DMS153 (cell line): ENCODE results near the gene HTR3B.
A peak's percentile ranks its signal among the peaks of the same experiment; 100 is the strongest.
"Not testable (repeated sequence)": the region's sequence is repeated elsewhere in the genome, so short reads cannot be mapped to it uniquely, and the experiment has no call there.

Experiments used
- DNase-seq: peaks from one replicate; lab custom pipeline; 2025; lab: John Stamatoyannopoulos, UW

Gene HTR3B, protein sequence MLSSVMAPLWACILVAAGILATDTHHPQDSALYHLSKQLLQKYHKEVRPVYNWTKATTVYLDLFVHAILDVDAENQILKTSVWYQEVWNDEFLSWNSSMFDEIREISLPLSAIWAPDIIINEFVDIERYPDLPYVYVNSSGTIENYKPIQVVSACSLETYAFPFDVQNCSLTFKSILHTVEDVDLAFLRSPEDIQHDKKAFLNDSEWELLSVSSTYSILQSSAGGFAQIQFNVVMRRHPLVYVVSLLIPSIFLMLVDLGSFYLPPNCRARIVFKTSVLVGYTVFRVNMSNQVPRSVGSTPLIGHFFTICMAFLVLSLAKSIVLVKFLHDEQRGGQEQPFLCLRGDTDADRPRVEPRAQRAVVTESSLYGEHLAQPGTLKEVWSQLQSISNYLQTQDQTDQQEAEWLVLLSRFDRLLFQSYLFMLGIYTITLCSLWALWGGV

DNA sequence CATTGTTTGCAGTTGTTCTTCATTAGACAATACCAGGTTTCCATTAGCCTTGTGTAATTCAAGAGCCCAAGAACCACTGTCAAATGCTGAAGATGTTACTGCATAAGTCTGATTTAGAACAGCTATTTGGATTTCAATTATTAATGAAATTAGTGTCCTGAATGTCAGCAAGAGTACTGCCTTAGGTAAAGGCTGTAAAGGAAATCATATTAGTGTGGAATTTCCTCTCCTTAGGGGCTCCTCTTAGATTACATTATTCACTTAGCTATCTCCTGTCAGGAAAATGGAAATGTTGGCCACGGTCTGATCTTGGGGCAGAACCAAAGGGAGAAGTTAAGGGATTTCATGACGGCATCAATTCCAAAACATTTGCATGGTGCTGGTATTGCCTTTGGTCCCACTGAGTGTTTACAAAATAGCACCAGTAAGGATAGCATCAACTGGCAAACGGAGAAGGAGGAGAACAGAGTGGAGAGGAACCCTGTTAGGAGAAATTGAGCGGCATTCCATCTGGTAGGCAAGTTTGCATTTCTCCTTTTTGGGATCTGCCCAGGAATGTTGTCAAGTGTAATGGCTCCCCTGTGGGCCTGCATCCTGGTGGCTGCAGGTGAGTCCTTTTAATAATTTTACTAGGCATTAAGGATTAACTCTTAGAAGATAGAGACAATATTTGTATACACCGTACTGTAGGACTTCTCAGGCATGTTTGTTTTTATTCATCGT lies at the start of gene HTR3B:
Gene HTR3B, plus strand, starts transcription at position 418 of the 723 bp plus-strand sequence. Its CDS starts 138 bp downstream, at position 556.
- no peak for DNase-seq

DNA sequence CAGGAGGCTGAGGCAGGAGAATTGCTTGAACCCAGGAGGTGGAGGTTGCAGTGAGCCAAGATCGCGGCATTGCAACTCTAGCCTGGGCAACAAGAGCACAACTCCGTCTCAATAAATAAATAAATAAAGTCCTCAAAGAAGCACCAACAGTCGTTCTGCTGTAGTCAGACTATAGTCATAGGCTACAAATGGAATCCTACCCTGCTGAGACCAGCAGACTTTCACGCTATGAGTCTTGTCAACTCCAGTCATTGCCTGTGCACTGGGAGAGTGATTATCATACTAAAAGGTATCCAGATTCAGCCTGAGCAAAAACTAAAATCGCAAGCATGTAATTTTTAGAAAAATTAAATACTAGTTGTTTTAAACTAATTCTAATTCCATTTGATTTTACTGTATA lies 48.8 kb upstream of the HTR3B start:
- DNase-seq, result no peak

DNA sequence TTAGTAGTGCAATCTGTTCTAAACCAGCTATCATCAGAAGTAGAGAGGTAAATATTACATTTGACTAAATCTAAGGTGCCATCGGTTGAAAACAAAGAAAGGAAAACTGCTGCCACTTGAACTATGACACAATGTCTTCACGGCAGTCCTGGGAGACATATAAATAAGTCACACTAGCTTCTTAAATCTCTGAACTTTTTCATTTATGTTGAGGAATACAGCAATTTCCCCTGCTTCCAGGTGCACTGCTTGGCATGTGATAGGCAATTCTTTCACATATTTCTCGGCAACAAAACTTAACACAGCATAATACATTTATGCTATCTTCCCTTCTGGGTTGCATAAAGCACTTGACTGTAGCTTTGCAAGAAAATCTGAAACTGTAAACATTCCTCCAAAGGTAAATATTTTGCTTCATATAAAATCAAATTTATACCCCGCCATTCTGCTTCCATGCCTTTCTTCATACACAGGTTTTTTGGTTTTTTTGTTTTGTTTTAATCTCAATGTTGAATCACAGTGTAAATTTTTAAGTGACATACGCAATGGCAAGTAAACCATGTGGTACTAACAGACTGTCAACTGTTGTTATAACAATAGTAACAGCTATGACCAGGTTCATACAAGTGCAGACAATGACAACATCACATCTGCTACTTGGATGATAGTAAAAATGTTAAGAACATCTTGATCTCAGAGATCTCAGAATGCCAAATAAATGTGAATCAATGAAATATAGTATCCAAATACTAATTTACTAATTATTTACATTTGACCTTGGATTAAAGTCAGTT lies 47.4 kb upstream of the HTR3B start:
- DNase-seq, result no peak

DNA sequence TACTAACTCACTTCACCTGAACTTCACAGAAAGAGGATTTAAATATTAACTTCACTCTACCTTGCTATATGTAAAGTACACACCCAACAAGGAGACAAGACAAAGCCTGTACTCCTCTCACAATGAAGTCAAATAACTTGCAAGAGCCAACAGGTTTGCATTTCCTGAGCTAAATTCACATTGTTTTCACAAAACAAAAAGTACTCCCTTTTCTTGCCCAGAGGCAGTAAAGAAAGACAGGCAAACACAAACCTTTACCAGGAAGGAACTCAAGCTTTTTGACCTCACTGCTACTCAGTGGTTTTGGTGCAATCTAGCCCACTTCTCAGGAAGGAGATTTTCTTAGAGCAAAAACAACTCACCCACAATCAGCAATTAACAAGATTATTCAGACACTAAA lies 44.9 kb upstream of the HTR3B start:
- no peak for DNase-seq

DNA sequence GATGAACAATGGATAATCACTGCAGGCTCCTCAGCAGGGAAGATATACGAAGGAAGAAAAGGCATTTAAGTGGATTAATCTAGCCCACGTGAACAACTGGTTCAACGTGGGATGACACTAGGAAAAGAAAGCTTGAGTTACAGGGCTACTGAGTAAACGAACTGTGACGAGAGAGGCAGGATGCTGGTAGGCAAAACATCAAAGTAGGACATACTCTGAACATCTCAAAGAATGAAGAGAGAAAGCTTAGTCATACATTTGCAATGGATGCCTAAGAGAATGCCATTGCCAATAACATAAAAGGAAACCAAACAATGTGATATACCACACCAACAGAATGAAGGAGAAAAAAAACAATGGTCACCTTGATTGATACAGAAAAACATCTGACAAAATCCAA lies 42.2 kb upstream of the HTR3B start:
- DNase-seq, result no peak

DNA sequence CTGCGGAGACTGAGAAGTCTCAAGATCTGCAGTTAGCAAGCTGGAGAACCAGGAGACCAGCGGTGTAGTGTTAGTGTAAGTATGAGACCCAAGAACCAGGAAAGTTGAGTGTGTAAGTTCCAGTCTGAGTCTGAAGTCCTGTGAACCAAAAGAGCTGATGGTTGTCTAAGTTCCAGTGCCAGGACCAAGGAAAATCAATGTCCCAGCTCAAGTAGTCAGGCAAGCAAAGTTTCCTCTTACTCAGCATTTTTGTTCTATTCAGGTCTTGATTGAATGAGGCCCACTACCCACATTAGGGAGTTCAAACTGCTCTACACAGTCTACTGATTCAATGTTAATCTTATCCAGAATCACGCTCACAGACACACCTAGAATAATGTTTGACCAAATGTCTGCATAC lies 40.2 kb upstream of the HTR3B start:
- DNase-seq, result no peak

DNA sequence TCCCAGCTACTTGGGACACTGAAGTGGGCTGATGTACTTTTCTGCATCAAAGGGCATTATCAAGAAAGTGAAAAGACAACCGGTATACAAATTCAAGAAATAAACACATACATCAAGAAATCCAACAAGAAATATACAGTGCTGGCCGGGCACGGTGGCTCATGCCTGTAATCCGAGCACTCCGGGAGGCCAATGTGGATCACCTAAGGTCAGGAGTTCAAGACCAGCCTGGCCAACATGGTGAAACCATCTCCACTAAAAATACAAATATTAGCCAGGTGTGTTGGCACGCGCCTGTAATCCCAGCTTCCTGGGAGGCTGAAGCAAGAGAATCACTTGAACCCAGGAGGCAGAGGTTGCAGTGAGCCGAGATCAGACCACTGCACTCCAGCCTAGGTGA lies 38.7 kb upstream of the HTR3B start:
- DNase-seq, result no peak

DNA sequence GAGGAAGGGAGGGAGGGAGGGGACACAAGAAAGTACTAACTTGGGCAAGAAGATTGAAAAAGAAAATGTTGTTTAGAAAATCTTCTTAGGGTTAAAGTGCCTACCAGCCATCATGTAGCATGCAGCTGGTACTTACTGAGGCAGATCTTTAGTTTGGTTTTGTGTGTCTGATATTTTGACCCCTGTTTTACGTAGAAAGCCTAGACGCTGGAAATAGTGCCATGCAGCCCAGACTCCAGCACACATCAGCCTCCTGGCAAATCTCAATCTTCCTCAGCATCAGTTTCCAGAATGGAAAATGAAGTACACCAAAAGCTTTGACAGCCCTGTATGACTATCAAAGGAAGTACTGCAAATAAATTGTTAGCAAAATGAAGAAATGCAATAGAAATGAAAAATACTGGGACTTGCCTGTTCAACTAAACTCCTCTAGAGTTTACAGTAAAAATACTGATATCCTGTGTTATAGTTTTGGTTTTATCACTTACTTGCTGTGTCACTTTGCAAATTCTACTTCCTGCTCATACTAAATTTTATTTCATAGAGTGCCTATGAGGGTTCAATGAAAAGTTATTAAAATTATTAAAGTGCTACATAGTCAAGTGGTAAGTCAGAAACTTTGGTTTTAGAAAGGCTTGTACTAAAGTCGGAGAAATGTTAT lies 36.6 kb upstream of the HTR3B start:
- no peak for DNase-seq

DNA sequence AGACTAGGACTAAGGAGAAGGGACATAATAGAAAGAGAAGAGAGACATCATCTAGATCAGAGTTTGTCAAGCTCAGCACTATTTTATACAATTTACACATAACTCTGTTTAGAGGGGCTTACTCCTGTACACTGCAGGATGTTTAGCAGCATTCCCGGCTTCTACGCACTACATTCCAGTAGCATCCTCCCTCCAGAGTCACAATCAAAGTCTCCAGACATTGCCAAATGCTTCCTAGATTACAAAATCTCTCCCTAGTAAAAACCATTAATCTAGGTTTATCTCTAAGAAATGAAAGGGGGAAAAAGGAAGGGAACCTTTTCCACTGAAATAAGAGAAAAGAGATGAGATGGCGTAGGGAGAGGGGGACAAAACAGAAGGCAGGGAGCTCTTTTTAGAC lies 33.3 kb upstream of the HTR3B start:
- DNase-seq, result no peak

DNA sequence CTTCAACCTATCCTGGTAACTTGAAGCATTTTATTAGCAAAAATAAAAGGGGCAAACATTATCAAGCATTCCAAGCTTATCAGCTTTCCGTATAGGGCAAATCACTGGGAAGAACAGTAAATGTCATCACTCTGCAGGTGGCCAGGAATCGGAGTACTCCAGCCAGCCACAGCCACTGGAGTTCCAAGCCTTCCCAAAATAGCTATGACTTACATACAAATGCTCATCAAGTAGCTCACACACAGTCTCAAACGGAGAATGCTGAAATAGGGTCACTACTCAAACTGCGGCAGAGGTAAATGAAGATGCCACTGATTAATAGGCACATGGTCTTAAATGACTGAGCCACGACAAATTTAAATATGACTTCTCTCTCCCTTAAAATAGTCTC lies 31.4 kb upstream of the HTR3B start:
- no peak for DNase-seq

DNA sequence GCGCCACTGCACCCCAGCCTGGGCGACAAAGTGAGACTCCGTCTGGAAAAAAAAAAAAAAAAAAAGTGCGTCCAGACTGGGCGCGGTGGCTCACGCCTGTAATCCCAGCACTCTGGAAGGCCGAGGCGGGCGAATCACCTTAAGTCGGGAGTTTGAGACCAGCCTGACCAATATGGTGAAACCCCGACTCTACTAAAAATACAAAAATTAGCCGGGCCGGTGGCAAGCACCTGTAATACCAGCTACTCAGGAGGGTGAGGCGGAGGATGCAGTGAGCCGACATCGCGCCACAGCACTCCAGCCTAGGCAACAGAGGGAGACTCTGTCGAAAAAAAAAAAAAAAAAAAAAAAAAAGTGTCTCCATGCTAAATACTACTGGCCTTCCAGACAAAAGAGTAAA lies 30.5 kb upstream of the HTR3B start:
- no peak for DNase-seq

DNA sequence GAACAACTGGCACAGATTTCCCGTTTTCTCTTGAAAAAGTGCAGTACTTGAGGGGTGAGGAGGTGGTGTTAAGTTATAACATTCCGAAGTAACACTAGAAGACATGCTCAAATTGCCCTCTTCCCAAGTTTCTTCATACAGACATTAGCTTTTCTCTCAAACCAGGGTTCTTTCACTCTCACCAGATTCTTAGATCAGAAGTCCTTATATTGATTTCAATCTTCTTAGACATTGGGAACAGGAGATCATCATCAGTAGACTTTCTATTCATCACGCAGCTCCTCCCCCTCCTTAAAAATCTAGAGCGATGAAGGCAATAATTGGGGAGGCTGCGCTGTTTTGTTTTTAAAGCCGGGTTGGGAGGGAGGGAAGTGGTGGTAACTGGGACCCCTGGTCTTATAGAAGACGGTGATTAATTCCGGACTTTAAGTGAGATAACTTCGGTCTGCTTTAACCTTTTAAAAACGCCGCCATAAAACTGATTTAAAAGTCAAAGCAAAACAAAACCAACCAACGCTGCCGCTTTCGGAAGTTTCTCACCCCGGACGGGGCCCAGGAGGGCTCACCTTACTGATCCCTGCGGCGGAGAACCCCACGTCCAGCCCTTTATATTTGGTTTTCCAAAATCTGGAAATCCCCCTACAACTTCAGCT lies 29.9 kb upstream of the HTR3B start:
- peak; percentile 9 for DNase-seq

DNA sequence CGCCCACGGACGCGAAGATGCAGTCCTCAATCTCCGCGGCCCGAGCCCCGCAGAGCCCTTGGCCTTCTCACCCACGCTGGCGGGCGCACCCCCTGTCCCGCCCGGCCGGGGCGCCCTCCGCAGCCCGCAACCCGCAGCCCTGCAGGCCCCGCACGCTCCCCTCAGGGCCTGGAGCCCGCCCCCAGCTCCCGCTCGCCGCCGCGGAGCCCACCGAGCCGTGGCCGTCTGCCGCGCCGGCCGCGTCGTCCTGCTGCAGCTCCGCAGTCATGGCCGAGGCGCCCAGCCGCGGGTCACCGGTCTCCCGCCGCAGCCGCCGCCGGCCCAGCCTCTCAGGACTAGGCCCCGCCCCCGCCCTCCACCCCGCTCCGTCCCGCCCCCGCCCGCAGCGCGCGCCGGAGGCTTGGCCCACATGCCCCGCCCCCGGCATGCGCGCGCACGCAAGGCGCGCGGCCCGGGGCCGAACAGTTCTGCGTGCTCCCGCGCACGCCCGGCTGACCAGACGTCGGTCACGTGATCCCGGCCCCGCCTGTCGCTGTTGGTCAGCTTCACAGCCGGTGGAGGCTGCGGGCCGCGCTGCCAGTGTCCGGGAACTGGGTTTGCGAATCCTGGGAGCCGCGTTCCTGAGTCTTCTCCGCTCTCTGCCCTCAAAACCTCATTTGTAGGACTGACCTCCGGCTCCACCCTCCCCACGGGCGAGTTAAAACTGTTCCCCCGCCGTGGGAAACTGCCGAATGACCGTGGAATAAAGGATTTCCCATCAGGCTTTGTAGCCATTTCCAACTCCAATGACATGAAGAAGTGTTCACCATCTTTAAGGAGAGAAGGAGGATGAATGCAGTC lies 29.1 kb upstream of the HTR3B start, which contains the start of gene USP28:
Gene USP28, minus strand, starts transcription at position 339 of the 840 bp plus-strand sequence. Its CDS starts 71 bp downstream, at position 268.
- peak; percentile 86 for DNase-seq

DNA sequence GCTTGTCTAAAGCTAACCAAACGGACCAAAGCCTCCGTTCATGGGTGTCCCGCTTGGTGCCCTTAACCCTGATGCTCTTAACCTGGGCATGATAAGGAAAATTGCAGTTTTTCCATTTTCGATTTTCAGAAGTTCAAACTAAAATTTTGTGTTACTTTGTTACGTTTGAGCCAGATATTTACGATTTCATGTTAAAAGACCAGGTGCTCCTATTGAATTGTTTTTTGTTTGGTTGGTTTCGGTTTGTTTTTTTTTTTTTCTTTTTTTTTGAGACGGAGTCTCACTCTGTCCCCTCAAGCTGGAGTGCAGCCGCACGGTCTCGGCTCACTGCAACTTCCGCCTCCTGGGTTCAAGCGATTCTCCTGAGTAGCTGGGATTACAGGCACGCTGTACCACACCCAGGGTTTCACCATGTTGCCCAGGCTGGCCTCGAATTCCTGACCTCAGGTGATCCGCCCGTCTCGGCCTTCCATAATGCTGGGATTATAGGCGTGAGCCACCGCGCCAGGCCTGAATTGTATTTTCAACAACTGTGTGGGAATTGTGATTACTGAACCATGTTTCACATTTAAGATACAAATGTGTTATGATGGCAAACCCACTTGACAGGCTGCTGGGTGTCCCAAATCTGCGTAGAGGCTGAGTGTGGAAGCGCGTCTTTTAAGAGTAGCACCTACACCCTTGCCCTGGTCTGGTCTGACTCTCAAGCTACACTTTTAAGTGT lies 28.4 kb upstream of the HTR3B start:
- peak; percentile 46 for DNase-seq

DNA sequence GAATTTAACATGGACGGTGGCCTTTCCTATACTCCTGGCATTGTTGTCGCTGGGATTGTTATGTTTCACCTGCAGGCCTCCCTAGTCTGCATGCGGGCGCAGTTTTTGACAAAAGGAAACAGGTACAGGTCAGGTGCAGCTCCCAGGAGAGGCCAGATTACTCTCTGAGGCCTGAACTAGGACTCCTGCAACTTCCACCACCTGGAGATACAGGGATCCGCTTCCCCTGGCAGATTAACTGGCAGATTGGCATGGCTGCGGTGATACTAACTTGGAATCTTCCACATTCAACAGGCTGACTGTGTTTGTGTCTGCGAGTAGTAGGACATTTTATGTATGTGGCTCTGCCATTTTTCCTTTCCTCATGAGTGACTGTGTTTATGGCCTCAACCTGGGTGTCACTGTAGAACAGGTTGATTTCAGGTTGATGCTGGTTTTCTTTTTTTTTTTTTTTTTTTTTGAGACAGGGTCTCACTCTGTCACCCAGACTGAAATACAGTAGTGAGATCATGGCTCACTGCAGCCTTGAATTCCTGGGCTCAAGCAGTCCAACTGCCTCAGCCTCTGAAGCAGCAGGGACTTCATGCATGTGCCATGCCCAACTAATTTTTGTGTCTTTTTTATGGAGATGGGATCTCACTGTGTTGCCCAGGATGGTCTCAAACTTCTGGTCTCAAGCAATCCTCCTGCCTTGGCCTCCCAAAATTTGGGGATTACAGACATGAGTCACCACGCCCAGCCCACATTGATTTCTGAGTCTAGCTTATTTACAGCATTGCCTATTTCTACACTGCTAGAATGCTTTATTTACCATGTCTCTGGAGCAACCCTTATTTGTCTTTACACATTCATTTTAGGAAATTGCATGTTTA lies 27.6 kb upstream of the HTR3B start:
- DNase-seq, result no peak

DNA sequence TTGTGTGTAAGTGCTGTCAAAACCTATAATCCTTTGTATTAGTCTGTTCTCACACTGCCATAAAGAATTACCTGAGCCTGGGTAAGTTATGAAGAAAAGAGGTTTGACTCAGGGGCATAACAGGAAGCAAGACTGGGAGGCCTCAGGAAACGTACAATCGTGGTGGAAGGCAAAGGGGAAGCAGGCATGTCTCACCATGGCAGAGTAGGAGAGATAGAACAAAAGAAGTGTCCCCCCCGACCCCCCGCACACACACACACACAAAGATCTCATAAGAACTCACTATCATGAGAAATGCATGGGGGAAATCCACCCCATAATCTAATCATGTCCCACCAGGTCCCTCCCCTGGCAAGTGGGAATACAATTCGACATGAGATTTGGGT lies 26.9 kb upstream of the HTR3B start:
- no peak for DNase-seq

DNA sequence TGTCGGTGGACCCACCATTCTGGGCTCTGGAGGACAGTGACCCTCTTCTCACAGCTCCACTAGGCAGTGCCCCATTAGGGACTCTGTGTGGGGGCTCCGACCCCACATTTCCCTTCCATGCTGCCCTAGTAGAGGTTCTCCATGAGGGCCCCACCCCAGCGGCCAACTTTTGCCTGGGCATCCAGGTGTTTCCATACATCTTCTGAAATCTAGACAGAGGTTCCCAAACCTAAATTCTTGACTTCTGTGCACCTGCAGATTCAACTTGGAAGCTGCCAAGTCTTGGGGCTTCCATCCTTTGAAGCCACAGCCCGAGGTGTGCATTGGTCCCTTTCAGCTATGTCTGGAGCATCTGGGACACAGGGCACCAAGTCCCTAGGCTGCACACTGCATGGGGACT lies 25.1 kb upstream of the HTR3B start:
- not testable (repeated sequence) for DNase-seq

DNA sequence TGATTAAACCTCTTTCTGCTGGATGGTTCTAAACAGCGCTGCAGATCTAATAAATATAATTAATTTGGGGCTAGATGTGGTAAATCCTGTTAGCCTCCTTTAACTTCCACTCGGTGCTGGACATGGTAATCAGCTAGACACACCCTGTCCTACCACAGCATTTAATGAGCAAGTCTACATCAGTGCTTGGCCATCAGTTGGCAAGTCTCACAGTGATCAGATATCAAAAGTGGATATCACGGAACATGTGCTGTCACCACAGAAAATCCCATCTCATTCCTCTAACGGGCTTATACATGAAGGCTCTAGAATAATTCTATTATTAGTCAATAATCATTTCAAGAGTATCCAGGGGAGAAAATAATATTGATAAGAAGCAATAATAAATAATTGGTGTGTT lies 23.6 kb upstream of the HTR3B start:
- no peak for DNase-seq

DNA sequence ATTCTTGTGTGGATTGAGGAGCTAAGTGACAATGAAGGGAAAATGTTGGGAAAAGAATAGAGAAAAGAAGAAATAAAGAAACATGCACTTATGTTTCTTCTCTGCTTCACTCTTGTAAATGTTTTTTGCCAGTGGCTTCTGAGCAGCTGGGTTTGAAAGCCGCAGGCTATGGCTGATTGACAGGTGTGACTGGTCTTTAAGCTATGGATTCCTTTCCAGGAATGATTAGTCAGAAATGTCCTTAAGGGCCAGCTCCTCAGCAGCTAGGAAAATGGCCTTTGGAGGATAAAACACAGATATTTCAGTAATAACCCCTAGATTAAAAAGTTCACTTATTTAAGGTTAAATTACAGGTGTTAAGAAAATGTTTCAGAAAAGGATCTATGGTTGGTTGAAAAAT lies 22.7 kb upstream of the HTR3B start:
- no peak for DNase-seq
